HPDE6-E6E7 (cell line): Measurements from ENCODE around the gene TPCN2.
A peak's percentile ranks its signal among the peaks of the same experiment; 100 is the strongest.

Experiments used
- DNase-seq: peaks from one replicate; pipeline ENCODE4 v3.0.0; 2011; ENCODE audit warnings: missing footprints; ENCODE audit errors: extremely low spot score

Gene TPCN2

GRCh38 chr11:69165775-69166174, 117.0 kb downstream of the TPCN2 start:
- DNase-seq, result no peak

- peak; percentile 74 for DNase-seq
Observed at GRCh38 chr11:69166218-69167115, 117.7 kb downstream of the TPCN2 start.

- no peak for DNase-seq
Observed at GRCh38 chr11:69167130-69167915, 118.6 kb downstream of the TPCN2 start.

- no peak for DNase-seq
Observed at GRCh38 chr11:69167916-69168691, 119.4 kb downstream of the TPCN2 start.

GRCh38 chr11:69169479-69169878, 120.7 kb downstream of the TPCN2 start:
- no peak for DNase-seq

GRCh38 chr11:69170704-69171103, 122.0 kb downstream of the TPCN2 start:
- DNase-seq, result no peak

- no peak for DNase-seq
Observed at GRCh38 chr11:69171476-69172240, 122.9 kb downstream of the TPCN2 start.

GRCh38 chr11:69172674-69173073, 123.9 kb downstream of the TPCN2 start:
- DNase-seq, result no peak

- DNase-seq, result no peak
Observed at GRCh38 chr11:69173331-69173730, 124.6 kb downstream of the TPCN2 start.

- peak; percentile 23 for DNase-seq
Observed at GRCh38 chr11:69173925-69174581, 125.3 kb downstream of the TPCN2 start.

GRCh38 chr11:69174841-69175240, 126.1 kb downstream of the TPCN2 start:
- DNase-seq, result no peak

- DNase-seq, result no peak
Observed at GRCh38 chr11:69178819-69179482, 130.2 kb downstream of the TPCN2 start.

- no peak for DNase-seq
Observed at GRCh38 chr11:69180226-69180625, 131.5 kb downstream of the TPCN2 start.

GRCh38 chr11:69180726-69181125, 132.0 kb downstream of the TPCN2 start:
- no peak for DNase-seq

- DNase-seq, result no peak
Observed at GRCh38 chr11:69183613-69184012, 134.9 kb downstream of the TPCN2 start.
